ENCODE results near the gene SAMD4A. TPM values are rescaled to one million over a fixed set of nuclear protein-coding genes. Genes with fewer than 3 reads are reported as not detected.

SAMD4A gene
- total and polyA plus RNA-seq, 2 of the 4 experiments (the other 2 are of a cell fraction): 22.9 to 38.2 TPM

GRCh38 chr14:54642801-54643695 is 76.1 kb downstream of the SAMD4A start:
- ATAC-seq (ENCODE audit: low read depth) (peak; percentile 25), DNase-seq (peak; percentile 46)
- H3K56ac ChIP-seq (ENCODE audit: extremely low read depth, insufficient read depth, low read length): peak overlapping the region; percentile 5; the same call in 1 of the 2 replicates
- BruUV-seq (replicated peaks): no TSS peak
- H3K9me3 ChIP-seq (ENCODE audit: control insufficient read depth, insufficient read depth, low read length): no peaks in the 10 kb centered on the region
- peak overlapping the region; percentile 75; the same call in 2 of the 3 replicates for H2BK15ac ChIP-seq (ENCODE audit: low read depth, low read length)
- dilution Hi-C loops (cut with HindIII; ENCODE audit: low sequenced_read_pairs, unreplicated experiment) (no loop called here), in situ Hi-C loops (cut with MboI; ENCODE audit: low sequenced_read_pairs) (no loop called here), intact Hi-C loops (cut with micrococcal nuclease) (loop anchor here (5.0 kb wide), 1 partner anchor 39 kb away; no protein-coding TSS in a partner anchor)
- CTCF ChIA-PET: interaction anchor here (0.5 to 1.7 kb wide), 5 partner anchors 18 to 261 kb away, joined by 3 to 6 read pairs (median 3); partner anchors contain the start of gene SAMD4A
- H3K9me1 ChIP-seq (ENCODE audit: insufficient read depth, low read length): peaks cover 39% of the 10 kb centered on the region
- H4K20me1 ChIP-seq (ENCODE audit: insufficient read depth, low read length): peaks cover 54% of the 10 kb centered on the region
- WGBS, 2 experiments (ENCODE audit: extremely low coverage in 2 of 2, insufficient read length in 1 of 2): 67% methylated on average over 1 of the region's 9 CpGs; no CpG with 5 or more reads in 1 of the 2 experiments
- peak overlapping the region; percentile 23; the same call in 1 of the 2 replicates for H3K4me2 ChIP-seq (ENCODE audit: low read depth, low read length)
- H3K9ac ChIP-seq (ENCODE audit: low read depth, low read length): no peak overlapping the region; the same call in 1 of the 2 replicates
- no peak overlapping the region for H2AFZ ChIP-seq (replicated peaks; ENCODE audit: low read length, poor library complexity)
- H2BK120ac ChIP-seq (ENCODE audit: low read depth, low read length): peak overlapping the region; percentile 68
- peak overlapping the region; percentile 82 for H3K23ac ChIP-seq (ENCODE audit: low read depth, low read length)
- H3K4me3 ChIP-seq (ENCODE audit: insufficient read depth, low read depth, low read length): no peak overlapping the region
- POLR2A ChIA-PET (ENCODE audit: unreplicated experiment): no interaction called here
- H3K14ac ChIP-seq (replicated peaks; ENCODE audit: low read depth, low read length): peak overlapping the region; percentile 83
- peak overlapping the region; percentile 43 for H4K91ac ChIP-seq (ENCODE audit: insufficient read depth, low read depth, low read length)
- no peaks in the 10 kb centered on the region for H3K27me3 ChIP-seq (ENCODE audit: control insufficient read depth, insufficient read depth, low read length)
- peak overlapping the region; percentile 69 for H3K18ac ChIP-seq (ENCODE audit: low read depth, low read length)
- H4K5ac ChIP-seq (ENCODE audit: low read depth, low read length): peak overlapping the region; percentile 46; the same call in 1 of the 2 replicates
- peak overlapping the region; percentile 21 for H2BK5ac ChIP-seq (ENCODE audit: low read depth, low read length, poor library complexity, severe bottlenecking)
- H2BK20ac ChIP-seq (ENCODE audit: low read depth, low read length): peak overlapping the region; percentile 69
- H2AK5ac ChIP-seq (ENCODE audit: low read depth, low read length): peak overlapping the region; percentile 77; the same call in 1 of the 2 replicates
- no peaks in the 10 kb centered on the region for H3K36me3 ChIP-seq (ENCODE audit: control insufficient read depth, insufficient read depth, low read length)
- peak overlapping the region; percentile 75 for H3K4ac ChIP-seq (ENCODE audit: low read depth, low read length)
- H4K8ac ChIP-seq (ENCODE audit: low read depth in 2 of 2, low read length in 2 of 2): peak overlapping the region in 1 of 2 experiments; percentile 20; a peak in 2 of 4 replicates
- peak overlapping the region; percentile 26; the same call in 1 of the 2 replicates for H3K27ac ChIP-seq (ENCODE audit: insufficient read depth, low read length)
- peaks cover 22% of the 10 kb centered on the region for H3K4me1 ChIP-seq (ENCODE audit: control insufficient read depth, insufficient read depth, low read length)
- H2AK9ac ChIP-seq (replicated peaks; ENCODE audit: low read depth, low read length, poor library complexity): peak overlapping the region; percentile 23
- H3K79me1 ChIP-seq (ENCODE audit: low read depth in 1 of 2, low read length in 2 of 2): peaks cover 35 to 89% of the 10 kb centered on the region in 2 experiments
- no peak for TF ChIP-seq POLR2A (IDR thresholded peaks at IDR 0.05; ENCODE audit: low read depth, low read length)
- no peak for TF ChIP-seq MAZ (IDR thresholded peaks at IDR 0.05; ENCODE audit: borderline replicate concordance, low read depth, low read length)
- no peak for TF ChIP-seq CEBPB (IDR thresholded peaks at IDR 0.05; ENCODE audit: low read depth, low read length)
- TF ChIP-seq NFE2L2 (IDR thresholded peaks at IDR 0.05; ENCODE audit: low read depth, low read length): no peak
- TF ChIP-seq USF2 (IDR thresholded peaks at IDR 0.05; ENCODE audit: low read depth, low read length): no peak
- TF ChIP-seq CHD1 (IDR thresholded peaks at IDR 0.05; ENCODE audit: low read depth, low read length): no peak
- TF ChIP-seq FOS (IDR thresholded peaks at IDR 0.05; ENCODE audit: low read depth, low read length): no peak
- no peak for TF ChIP-seq ELK1 (IDR thresholded peaks at IDR 0.05; ENCODE audit: borderline replicate concordance, low read depth, low read length)
- peak; percentile 44; the same call in 1 of the 2 replicates for TF ChIP-seq SMC3 (IDR thresholded peaks at IDR 0.05; ENCODE audit: low read depth, low read length)
- no peak for TF ChIP-seq MXI1 (IDR thresholded peaks at IDR 0.05; ENCODE audit: borderline replicate concordance, low read depth, low read length)
- TF ChIP-seq RAD21 (IDR thresholded peaks at IDR 0.05; ENCODE audit: low read length): peak; percentile 50
- TF ChIP-seq MAFK (IDR thresholded peaks at IDR 0.05; ENCODE audit: low read depth, low read length): no peak
- no peak for TF ChIP-seq RFX5 (IDR thresholded peaks at IDR 0.05; ENCODE audit: low read depth, low read length)
- no peak for TF ChIP-seq RCOR1 (IDR thresholded peaks at IDR 0.05; ENCODE audit: insufficient replicate concordance, low read length)
- TF ChIP-seq BHLHE40 (IDR thresholded peaks at IDR 0.05; ENCODE audit: low read depth, low read length): no peak
